ENCODE results near the gene TAF4B. TPM values are rescaled to one million over a fixed set of nuclear protein-coding genes. Genes with fewer than 3 reads are reported as not detected.

The TAF4B gene
- total RNA-seq, 6 donors from 2014 or later: 2.9 to 9.7 (median 6.4) TPM

- DNase-seq (no peak), ATAC-seq (ENCODE audit: low FRiP score in 2 of 2) (no peak)
- Histone ChIP-seq H3K4me1 (no peaks in the 10 kb centered on the region), H3K9me3 (no peaks in the 10 kb centered on the region), H3K27me3 (no peaks in the 10 kb centered on the region), H3K4me3 (no peak overlapping the region), H3K36me3 (no peaks in the 10 kb centered on the region), H3K27ac (no peak overlapping the region)
- TF ChIP-seq POLR2AphosphoS5 (IDR thresholded peaks at IDR 0.05): no peak
- TF ChIP-seq POLR2A (IDR thresholded peaks at IDR 0.05): no peak
- TF ChIP-seq EP300 (IDR thresholded peaks at IDR 0.05): no peak
- no peak for TF ChIP-seq CTCF (IDR thresholded peaks at IDR 0.05)
- 46 to 54% methylated on average over 4 of the region's 4 CpGs for WGBS, 2 donors
These were observed 188.7 kb downstream of the TAF4B start for GRCh38 chr18:26414901-26415440.

- Histone ChIP-seq H3K4me3 (no peak overlapping the region), H3K36me3 (no peaks in the 10 kb centered on the region), H3K27ac (no peak overlapping the region), H3K9me3 (no peaks in the 10 kb centered on the region), H3K4me1 (no peaks in the 10 kb centered on the region), H3K27me3 (no peaks in the 10 kb centered on the region)
- 74 to 75% methylated on average over 7 of the region's 7 CpGs for WGBS, 2 donors
- no peak for TF ChIP-seq EP300 (IDR thresholded peaks at IDR 0.05)
- no peak for TF ChIP-seq CTCF (IDR thresholded peaks at IDR 0.05)
- no peak for TF ChIP-seq POLR2A (IDR thresholded peaks at IDR 0.05)
- ATAC-seq (ENCODE audit: low FRiP score in 2 of 2): peak in 1 of 2 donors; percentile 59
- no peak for DNase-seq
These were observed 189.4 kb downstream of the TAF4B start for GRCh38 chr18:26415631-26416030.

GRCh38 chr18:26416652-26417150 is 190.5 kb downstream of the TAF4B start:
- TF ChIP-seq POLR2A (IDR thresholded peaks at IDR 0.05): no peak

GRCh38 chr18:26417190-26417589 is 190.9 kb downstream of the TAF4B start:
- Histone ChIP-seq H3K9me3 (no peaks in the 10 kb centered on the region), H3K27ac (no peak overlapping the region), H3K36me3 (no peaks in the 10 kb centered on the region), H3K27me3 (no peaks in the 10 kb centered on the region), H3K4me1 (no peaks in the 10 kb centered on the region), H3K4me3 (no peak overlapping the region)
- DNase-seq (no peak), ATAC-seq (ENCODE audit: low FRiP score in 2 of 2) (no peak)
- 93 to 94% methylated on average over 12 of the region's 12 CpGs for WGBS, 2 donors
- no peak for TF ChIP-seq POLR2AphosphoS5 (IDR thresholded peaks at IDR 0.05)
- TF ChIP-seq EP300 (IDR thresholded peaks at IDR 0.05): no peak
- TF ChIP-seq CTCF (IDR thresholded peaks at IDR 0.05): no peak
- no peak for TF ChIP-seq POLR2A (IDR thresholded peaks at IDR 0.05)

More at GRCh38 chr18:26416652-26417150, 190.5 kb downstream of the TAF4B start:
- no peaks in the 10 kb centered on the region for H3K36me3 ChIP-seq
- no peaks in the 10 kb centered on the region for H3K4me1 ChIP-seq
- no peak overlapping the region for H3K27ac ChIP-seq
- DNase-seq: no peak
- no peak overlapping the region for H3K4me3 ChIP-seq
- 91 to 93% methylated on average over 8 of the region's 8 CpGs for WGBS, 2 donors
- no peaks in the 10 kb centered on the region for H3K27me3 ChIP-seq
- H3K9me3 ChIP-seq: no peaks in the 10 kb centered on the region
- ATAC-seq (ENCODE audit: low FRiP score in 2 of 2): no peak

GRCh38 chr18:26418225-26418624 is 192.0 kb downstream of the TAF4B start:
- no peak for TF ChIP-seq POLR2A (IDR thresholded peaks at IDR 0.05)
- TF ChIP-seq CTCF (IDR thresholded peaks at IDR 0.05): no peak
- no peak for TF ChIP-seq EP300 (IDR thresholded peaks at IDR 0.05)
- TF ChIP-seq POLR2AphosphoS5 (IDR thresholded peaks at IDR 0.05): no peak
- H3K4me1 ChIP-seq: no peaks in the 10 kb centered on the region
- no peak for DNase-seq
- no peak overlapping the region for H3K27ac ChIP-seq
- WGBS, 2 donors: 88% methylated on average over 4 of the region's 4 CpGs
- H3K36me3 ChIP-seq: no peaks in the 10 kb centered on the region
- ATAC-seq (ENCODE audit: low FRiP score in 2 of 2): no peak
- no peaks in the 10 kb centered on the region for H3K9me3 ChIP-seq
- H3K27me3 ChIP-seq: no peaks in the 10 kb centered on the region
- H3K4me3 ChIP-seq: no peak overlapping the region

Measured in upper lobe of left lung (tissue), 6 donors.